HG02885 (cell line): ENCODE results near the gene GPRIN1.
"Not testable (repeated sequence)": the region's sequence is repeated elsewhere in the genome, so short reads cannot be mapped to it uniquely, and the experiment has no call there.

Experiments
- ATAC-seq: cut with Tn5 transposase; IDR thresholded peaks from one replicate; pipeline ENCODE4 v1.9.1; 2021; ENCODE audit warnings: mild to moderate bottlenecking; ENCODE audit not compliant: unreplicated experiment, poor library complexity

GPRIN1 gene

GRCh38 chr5:176601901-176602482 is 8.0 kb downstream of the GPRIN1 start:
- ATAC-seq = no peak

DNA sequence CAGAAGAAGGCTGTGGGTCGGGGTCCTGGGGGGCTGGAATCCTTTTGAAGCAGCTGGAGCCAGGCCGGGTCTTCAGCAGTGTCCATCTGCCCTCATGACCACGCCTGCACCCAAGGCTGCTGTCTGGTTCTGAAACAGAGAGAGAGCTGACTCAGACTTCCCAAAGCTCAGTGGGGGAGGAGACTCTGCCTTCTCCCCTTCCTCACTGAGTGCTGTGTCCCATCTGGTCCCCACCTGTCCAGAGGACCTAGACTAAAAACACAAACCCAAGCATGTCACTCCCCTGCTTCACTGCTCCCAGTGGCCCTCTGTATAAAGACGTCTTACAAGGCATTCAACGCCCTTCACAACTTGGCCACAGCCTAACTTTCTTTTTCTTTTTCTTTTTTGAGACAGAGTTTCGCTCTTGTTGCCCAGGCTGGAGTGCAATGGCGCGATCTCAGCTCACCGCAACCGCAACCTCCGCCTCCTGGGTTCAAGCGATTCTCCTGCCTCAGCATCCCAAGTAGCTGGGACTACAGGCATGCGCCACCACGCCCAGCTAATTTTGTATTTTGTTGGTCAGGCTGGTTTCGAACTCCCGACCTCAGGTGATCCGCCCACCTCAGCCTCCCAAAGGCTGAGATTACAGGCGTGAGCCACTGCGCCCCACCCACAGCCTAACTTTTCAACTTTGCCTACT is 10.1 kb downstream of the GPRIN1 start:
- ATAC-seq = not testable (repeated sequence)

DNA sequence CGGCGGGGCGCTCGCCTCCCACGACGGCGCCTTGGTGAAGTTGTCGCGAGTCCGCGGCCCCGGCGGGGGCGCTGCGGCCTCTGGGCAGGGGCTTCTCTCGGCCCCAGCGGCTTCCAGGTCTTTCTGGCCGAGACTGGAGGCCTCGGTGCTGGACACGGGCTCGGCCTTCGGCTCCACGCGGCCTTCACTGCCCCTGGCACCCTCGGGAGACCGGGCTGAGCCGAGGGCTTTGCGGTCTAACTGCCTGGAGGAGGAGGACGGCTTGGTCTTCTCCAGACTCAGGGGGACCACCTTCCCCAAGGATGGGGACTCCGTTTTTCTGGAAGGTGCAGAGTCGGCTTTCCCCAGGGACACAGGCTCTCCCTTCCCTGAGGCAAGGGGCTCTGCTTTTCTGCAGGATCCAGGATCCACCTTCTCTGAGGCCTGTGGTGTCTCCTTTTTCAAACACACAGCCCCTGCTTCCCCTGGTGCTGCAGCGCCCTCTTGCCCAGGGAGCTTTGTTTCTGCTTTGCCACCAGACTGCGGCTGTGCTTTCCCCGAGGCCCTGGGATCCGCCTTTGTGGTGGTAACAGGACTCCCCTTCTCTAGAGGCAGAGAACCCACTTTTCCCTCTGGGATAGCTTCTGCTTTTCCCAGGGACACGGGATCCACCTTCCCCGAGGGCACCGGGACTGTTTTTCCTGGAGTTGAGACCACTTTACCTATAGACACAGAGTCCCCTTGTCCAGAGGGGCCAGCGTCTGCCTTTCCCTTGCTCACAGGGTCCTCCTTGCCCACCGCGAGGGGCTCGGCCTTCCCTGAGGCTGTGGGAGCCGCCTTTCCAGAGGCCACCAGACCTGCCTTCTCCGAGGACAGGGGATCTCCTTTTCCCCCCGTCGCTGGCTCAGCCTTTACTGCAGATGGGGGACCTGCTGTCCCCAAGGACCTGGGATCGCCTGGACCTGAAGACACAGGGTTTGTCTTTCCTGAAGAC is 12.3 kb downstream of the GPRIN1 start:
- ATAC-seq = no peak

- ATAC-seq = peak; percentile 63
Measured at GRCh38 chr5:176596689-176597416, 13.1 kb downstream of the GPRIN1 start.

DNA sequence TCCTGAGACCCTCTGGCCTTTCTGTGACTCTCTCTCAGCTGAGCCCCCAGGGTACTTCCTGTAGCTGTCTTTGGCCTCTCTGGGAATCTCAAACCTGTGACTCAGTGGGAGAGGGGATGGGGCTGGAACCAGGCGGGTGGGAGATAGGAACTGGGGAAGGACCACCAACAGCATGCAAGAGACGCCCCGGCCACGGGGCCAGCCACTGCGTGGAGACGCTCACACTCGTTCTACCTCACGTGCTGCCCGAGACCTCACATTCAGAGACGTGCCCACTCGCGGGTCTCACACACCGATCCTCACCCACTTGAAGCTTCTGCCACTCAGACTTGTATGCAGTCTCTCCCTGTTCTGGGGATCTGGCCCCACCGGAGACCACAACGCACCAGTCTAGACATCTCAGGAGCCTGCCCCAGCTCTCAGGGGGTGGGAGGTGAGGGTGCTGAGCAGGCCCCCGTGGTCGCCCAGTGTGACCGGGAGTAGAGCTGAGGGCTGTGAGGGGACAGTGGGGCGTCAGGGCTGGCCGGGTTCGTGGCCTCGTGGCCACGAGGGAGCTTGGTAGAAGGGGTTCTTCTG is 13.8 kb downstream of the GPRIN1 start:
- no peak for ATAC-seq

DNA sequence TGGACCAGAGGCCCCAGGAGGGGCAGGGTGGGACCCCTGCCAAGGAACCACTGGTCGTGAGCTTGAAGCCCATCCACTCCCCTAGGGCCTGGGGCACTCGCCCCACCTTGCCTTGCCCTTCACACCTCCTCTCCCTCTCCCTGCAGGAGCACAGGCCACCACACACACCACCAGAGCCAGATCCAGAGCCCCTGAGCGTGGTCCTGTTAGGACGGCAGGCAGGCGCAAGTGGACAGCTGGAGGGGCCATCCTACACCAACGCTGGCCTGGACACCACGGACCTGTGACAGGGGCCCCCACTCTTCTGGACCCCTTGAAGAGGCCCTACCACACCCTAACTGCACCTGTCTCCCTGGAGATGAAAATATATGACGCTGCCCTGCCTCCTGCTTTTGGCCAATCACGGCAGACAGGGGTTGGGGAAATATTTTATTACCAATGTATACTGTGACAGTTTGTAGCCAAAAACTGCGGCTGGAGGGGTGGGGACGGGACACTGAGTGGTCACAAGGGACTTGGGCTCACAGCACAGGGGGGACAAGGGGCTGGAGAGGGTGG is 14.5 kb downstream of the GPRIN1 start:
- no peak for ATAC-seq

- no peak for ATAC-seq
Measured at GRCh38 chr5:176594554-176594953, 15.4 kb downstream of the GPRIN1 start.

- ATAC-seq = no peak
Measured at GRCh38 chr5:176593273-176593869, 16.6 kb downstream of the GPRIN1 start.

GRCh38 chr5:176592573-176592972 is 17.4 kb downstream of the GPRIN1 start:
- ATAC-seq = no peak

- ATAC-seq = not testable (repeated sequence)
Measured at GRCh38 chr5:176591667-176592066, 18.3 kb downstream of the GPRIN1 start.

DNA sequence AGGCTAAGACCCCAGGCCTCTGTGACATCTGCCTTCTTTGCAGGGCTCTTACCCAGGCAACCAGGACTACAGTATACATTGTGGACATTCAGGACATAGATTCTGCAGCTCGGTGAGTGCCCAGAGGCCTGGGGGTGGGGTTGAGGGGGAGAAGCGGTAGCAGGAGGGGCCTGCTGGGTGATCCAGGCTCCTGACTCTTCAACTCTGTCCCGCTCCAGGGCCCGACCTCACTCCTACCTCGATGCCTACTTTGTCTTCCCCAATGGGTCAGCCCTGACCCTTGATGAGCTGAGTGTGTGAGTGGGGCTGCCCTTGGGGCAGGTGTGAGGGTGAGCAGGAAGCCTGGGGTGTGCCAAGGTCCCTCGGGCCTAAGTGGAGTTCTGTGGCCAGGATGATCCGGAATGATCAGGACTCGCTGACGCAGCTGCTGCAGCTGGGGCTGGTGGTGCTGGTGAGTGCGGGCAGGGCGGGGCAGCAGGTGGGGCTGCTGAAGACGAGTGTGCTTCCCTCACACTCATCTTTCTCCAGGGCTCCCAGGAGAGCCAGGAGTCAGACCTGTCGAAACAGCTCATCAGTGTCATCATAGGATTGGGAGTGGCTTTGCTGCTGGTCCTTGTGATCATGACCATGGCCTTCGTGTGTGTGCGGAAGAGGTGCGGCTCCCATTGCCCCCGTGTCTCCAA is 19.8 kb downstream of the GPRIN1 start:
- no peak for ATAC-seq

DNA sequence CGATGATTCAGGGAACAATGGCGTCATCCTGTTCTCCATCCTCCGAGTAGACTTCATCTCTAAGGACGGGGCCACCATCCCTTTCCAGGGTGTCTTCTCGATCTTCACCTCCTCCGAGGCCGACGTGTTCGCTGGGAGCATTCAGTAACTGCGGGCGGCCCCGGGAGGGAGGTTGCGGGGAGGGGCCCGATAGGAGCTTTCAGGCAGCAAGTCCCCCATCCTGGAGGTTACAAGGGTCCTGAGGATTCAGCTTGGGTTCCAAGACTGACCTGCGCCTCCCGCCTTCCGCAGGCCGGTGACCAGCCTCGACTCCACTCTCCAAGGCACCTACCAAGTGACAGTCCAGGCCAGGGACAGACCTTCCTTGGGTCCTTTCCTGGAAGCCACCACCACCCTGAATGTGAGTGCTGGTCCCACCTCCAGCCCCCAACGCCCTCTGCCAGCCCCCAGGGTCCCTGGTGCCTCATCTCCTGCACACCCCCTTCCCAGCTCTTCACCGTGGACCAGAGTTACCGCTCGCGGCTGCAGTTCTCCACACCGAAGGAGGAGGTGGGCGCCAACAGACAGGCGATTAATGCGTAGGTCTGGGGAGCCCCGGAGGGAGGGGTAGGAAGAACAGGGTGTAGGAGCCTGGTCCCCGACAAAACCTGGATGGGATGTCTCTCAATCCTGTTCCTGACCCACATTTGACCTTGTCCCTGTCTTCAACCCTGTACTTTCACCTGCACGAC is 20.8 kb downstream of the GPRIN1 start:
- ATAC-seq = no peak

GRCh38 chr5:176588297-176588696 is 21.7 kb downstream of the GPRIN1 start:
- no peak for ATAC-seq

GRCh38 chr5:176587398-176587797 is 22.6 kb downstream of the GPRIN1 start:
- no peak for ATAC-seq

DNA sequence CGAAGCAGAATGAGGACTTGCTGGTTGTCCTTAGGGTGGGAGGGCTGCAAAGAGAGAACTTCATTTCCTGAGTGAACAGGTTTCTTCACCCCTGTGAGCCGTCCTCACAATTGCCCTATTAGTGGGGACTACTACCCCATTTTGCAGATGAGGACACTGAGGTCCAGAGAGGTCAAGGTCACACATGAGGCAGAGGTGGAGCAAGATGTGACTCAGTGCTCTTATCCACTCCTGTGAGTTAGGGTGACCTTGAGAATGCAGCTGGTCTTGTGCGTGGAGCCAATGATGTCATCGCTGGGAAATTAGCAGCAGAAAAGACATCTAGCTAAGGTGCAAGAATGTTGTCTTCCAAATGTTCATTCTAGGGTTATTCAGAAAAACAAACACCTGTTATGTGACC is 26.9 kb downstream of the GPRIN1 start:
- no peak for ATAC-seq

- no peak for ATAC-seq
Measured at GRCh38 chr5:176581361-176581760, 28.6 kb downstream of the GPRIN1 start.

GRCh38 chr5:176579323-176579722 is 30.6 kb downstream of the GPRIN1 start:
- ATAC-seq = no peak

- no peak for ATAC-seq
Measured at GRCh38 chr5:176578391-176578808, 31.6 kb downstream of the GPRIN1 start.
